Measurements from ENCODE around the gene ZBTB45. TPM values are rescaled to one million over a fixed set of nuclear protein-coding genes. Genes with fewer than 3 reads are reported as not detected.

Gene ZBTB45
- total RNA-seq (2014; rRNA removed; shearing (Covaris generic)) = 5.3 and 8.1 TPM in 2 replicates

- DNase-seq (ENCODE audit: low read depth) = peak; percentile 96
Observed at GRCh38 chr19:58519355-58520256, at the start of gene ZBTB45. Gene ZBTB45 (minus strand): TSS chr19:58519810. CDS start chr19:58517673, 2,137 bp downstream.

GRCh38 chr19:58568453-58569130 is 49.0 kb upstream of the ZBTB45 start:
- no peak for DNase-seq (ENCODE audit: low read depth)

GRCh38 chr19:58566989-58567388 is 47.4 kb upstream of the ZBTB45 start:
- no peak for DNase-seq (ENCODE audit: low read depth)

- no peak for DNase-seq (ENCODE audit: low read depth)
Observed at GRCh38 chr19:58563823-58564222, 44.2 kb upstream of the ZBTB45 start.

- no peak for DNase-seq (ENCODE audit: low read depth)
Observed at GRCh38 chr19:58563034-58563573, 43.5 kb upstream of the ZBTB45 start.

GRCh38 chr19:58562122-58563033 is 42.8 kb upstream of the ZBTB45 start:
- DNase-seq (ENCODE audit: low read depth) = peak; percentile 35

GRCh38 chr19:58561373-58562121 is 41.9 kb upstream of the ZBTB45 start:
- DNase-seq (ENCODE audit: low read depth) = no peak

GRCh38 chr19:58560921-58561320 is 41.3 kb upstream of the ZBTB45 start:
- DNase-seq (ENCODE audit: low read depth) = no peak

- no peak for DNase-seq (ENCODE audit: low read depth)
Observed at GRCh38 chr19:58560007-58560887, 40.6 kb upstream of the ZBTB45 start.

- DNase-seq (ENCODE audit: low read depth) = peak; percentile 94
Observed at GRCh38 chr19:58559275-58560006, 39.8 kb upstream of the ZBTB45 start.

GRCh38 chr19:58558623-58559274 is 39.1 kb upstream of the ZBTB45 start:
- DNase-seq (ENCODE audit: low read depth) = peak; percentile 97

GRCh38 chr19:58558066-58558622 is 38.5 kb upstream of the ZBTB45 start, which contains the start of gene UBE2M:
Gene UBE2M (minus strand): TSS chr19:58558611. CDS start chr19:58558381, 230 bp downstream.
- DNase-seq (ENCODE audit: low read depth) = no peak

- no peak for DNase-seq (ENCODE audit: low read depth)
Observed at GRCh38 chr19:58557221-58558065, 37.8 kb upstream of the ZBTB45 start.

GRCh38 chr19:58556622-58557220 is 37.1 kb upstream of the ZBTB45 start:
- DNase-seq (ENCODE audit: low read depth) = no peak

- no peak for DNase-seq (ENCODE audit: low read depth)
Observed at GRCh38 chr19:58555920-58556621, 36.5 kb upstream of the ZBTB45 start.

- no peak for DNase-seq (ENCODE audit: low read depth)
Observed at GRCh38 chr19:58555369-58555885, 35.8 kb upstream of the ZBTB45 start.

Data from RPMI7951 (cell line).